NOMO-1 treated with DMSO at 0.1 percent for 48 hours (cell line): ENCODE data around the gene ST14.

Experiments used
- DNase-seq: peaks from one replicate; lab custom pipeline; 2025; ENCODE audit not compliant: unreplicated experiment; lab: John Stamatoyannopoulos, UW

ST14 gene

DNA sequence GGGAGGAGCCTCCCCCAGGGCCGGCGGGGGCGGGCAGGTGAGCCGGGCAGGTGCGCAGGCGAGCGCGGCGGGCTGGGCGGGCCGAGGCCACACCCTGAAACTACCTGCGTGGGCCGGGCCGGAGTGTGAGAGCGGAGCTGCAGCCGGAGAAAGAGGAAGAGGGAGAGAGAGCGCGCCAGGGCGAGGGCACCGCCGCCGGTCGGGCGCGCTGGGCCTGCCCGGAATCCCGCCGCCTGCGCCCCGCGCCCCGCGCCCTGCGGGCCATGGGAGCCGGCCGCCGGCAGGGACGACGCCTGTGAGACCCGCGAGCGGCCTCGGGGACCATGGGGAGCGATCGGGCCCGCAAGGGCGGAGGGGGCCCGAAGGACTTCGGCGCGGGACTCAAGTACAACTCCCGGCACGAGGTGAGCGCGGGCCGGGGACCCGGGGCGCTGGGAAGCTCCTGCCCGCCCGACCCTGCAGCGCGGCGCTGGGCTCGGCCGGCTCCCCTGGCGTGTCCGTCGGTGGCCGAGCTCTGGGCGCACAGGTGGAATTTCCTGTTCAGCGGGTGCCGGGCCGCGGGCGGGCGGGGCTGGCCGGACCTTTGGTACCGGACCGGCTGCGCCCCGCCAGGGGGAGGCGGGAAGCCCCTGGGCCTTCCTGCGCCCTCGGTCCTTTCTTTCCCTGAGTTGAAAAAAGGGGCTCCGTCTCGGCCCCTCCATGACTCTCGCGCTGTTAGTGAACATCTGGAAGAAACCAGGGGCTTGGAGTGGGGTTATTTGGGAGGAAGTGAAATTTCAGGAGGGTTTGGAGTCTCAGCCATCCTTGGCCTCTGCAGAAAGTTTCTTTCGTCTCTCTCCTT is at the start of gene ST14:
TSS of gene ST14 (plus strand) at position 126 of the 841 bp plus-strand sequence. CDS start at position 324, 198 bp downstream.
- DNase-seq: peak; percentile 62

DNA sequence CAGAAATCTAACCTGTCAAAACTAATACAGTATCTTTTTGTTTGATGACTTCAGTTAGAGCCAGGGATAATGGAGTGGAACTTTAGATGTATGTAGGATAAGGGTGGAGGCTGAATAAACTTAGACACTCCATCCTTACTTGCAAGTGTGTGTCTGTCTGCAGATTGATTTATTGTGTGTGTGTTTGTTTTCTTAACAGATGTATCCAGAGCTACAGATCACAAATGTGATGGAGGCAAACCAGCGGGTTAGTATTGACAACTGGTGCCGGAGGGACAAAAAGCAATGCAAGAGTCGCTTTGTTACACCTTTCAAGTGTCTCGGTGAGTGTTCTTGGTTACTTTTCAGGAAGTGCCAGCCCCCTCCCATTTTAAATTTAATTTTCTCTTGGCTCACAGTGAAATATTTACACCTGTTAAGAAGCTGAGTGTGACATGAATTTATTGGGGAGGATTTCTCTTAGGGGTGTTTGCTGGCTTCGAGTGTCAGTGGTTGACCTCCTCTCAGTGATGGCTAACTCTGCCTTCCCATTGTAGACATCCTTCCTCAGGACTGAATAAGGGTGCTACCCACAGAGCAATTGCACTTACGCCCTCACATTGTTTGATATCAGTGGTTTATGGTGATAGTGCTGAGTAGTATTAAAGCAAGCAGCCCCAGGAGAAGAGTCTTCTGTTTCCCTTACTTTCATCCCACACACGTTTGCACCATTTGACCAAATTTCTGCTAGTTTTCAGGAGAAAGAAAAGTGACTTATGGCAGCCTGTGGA is 49.1 kb upstream of the ST14 start:
- DNase-seq: no peak

DNA sequence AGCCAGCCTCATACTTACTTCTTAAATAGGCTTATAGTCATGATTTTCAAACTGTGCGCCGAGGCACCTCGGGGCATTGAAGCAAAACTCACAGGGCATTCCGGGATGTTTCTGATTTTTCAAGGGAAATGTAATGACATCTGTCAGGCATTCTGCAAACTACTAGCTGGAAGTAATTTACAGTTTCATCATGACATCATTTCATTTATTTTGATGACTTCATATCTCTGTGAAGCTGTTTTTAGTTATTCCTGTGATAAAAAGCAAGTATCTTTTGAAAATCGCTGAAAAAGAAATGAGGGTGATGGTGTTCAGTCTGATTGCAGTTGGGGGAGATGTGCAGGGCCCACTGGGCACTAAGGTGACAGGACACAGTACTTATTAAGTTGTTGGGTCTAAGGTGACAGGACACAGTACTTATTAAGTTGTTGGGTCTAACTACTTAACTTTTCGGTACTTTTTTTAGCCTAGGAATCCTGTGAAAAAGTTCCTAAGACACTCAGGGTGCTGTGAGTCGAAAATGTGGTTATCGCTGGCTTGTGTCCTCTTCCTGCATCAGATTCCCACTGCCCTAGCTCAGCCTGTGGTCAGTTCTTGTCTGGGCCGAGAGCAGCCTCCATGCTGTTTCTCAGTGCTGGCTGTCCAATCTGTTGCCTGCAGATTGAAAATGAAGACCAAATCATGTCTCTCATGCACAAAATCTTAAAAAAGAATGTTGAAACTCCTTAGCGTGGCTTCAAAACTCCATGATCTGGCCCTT is 47.3 kb upstream of the ST14 start:
- DNase-seq: no peak

GRCh38 chr11:130114281-130114680 is 45.3 kb upstream of the ST14 start:
- no peak for DNase-seq

GRCh38 chr11:130114726-130115125 is 44.9 kb upstream of the ST14 start:
- no peak for DNase-seq

GRCh38 chr11:130115218-130115617 is 44.4 kb upstream of the ST14 start:
- no peak for DNase-seq

GRCh38 chr11:130118165-130118564 is 41.4 kb upstream of the ST14 start:
- no peak for DNase-seq

DNA sequence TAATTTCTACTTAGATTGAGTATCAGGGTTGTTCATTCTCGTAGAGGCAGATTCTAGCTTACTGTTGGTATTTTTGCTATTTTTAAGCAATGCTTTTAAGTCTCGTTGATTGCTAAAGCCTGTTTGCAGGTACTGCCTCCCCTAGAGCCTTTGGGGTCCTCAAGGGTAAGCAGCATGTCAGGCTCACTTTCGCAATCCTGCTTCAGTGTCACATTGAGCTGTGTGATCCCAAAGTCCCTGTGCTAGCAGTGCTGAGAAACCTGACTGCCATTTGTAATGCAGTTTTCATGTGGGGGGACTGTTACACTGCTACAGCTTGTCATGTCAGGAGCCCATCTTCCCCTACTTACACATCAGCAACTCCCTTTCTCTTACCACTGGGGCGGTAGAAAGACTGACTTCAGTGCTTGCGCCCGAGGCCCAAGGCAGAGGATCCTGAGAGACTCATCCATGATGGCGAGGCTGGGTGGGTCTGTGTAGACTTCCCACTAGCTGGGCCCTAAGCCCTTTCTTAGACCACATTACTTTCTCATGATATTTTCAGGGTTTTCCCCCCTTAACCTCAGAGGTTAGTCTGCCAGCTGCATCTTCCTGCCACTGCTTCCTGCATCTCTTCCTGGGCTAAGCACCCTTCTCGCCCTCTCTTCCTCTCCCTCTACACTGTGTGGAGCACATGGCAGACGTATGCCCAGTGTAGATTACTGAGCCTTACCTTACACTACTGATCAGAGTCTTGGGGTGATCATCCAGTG is 40.8 kb upstream of the ST14 start:
- no peak for DNase-seq

DNA sequence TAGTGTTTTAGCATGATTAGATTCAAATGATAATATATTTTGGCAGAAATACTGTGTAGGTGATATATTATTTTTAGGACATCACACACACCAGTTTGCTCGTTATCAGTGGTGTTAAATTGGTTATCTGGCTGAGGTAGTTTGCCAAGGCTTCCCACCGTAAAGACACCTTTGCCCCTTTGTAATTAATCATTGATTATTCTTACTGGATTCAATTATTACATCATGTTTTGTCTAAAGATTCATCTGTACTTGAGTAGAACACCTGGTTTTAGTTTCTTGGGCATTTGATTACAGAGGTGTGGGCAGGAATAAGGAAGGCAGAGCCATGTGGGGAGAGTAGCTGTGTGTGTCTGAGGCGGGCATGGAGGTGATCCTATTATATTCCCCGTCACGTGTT is 39.5 kb upstream of the ST14 start:
- no peak for DNase-seq

GRCh38 chr11:130121445-130121978 is 38.1 kb upstream of the ST14 start:
- DNase-seq: no peak

DNA sequence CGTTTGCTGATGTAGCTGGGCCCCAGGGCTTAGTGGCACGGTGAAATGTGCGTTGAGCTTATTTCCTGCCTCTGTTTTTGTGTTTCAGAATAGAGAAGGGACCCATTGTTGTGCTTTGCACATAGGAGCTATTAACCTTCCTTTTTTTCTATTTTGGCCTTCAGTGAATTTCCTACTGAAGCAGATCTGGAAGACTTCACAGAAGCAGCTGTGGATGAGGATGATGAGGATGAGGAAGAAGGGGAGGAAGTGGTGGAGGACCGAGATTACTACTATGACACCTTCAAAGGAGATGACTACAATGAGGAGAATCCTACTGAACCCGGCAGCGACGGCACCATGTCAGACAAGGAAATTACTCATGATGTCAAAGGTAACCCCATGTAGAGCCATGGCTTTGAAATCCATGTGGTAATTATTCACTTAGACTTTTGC is 37.4 kb upstream of the ST14 start:
- peak; percentile 23 for DNase-seq

DNA sequence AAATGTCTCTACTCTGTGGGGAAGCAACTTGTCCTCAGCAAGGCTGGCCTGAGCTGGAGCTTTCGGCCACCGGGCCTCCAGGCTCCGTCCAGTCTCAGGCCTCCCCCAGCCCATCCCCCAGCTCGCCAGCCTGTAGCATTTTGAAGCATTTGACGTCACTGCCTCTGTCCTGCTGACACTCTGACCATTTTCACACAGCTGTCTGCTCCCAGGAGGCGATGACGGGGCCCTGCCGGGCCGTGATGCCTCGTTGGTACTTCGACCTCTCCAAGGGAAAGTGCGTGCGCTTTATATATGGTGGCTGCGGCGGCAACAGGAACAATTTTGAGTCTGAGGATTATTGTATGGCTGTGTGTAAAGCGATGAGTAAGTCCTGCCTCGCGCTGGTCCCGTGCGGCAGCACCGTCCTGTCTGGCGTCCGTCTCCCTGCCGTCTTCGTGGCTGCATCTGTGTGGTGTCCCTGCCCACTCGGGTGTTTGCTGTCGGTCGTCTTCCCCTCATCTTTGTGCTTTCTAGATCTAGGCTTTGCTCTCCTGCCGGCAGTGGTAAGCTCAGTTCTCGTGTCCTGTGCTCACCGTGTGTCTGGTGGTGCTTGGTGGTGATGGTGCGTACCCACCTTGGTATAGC is 36.1 kb upstream of the ST14 start:
- no peak for DNase-seq

GRCh38 chr11:130124096-130124495 is 35.5 kb upstream of the ST14 start:
- peak; percentile 100 for DNase-seq

DNA sequence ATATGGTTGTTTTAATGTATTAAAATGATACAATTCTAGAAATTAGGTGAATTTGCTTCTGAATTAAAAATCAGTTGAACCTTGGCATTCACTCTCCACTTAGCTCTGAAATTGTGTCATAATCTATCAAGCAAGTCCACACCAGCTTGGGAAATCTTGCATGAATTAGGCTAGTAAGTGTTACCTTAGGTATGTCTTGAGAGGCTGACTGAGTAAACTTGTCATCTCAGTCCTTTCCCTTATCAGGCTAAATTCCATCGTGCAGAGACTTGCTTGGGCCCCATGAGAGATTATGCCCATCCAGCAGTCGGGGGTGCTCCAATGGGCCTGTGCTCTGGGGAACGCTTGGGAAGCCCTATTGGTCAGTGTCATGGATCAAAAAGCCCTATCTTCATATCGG is 33.9 kb upstream of the ST14 start:
- no peak for DNase-seq

GRCh38 chr11:130126516-130126915 is 33.1 kb upstream of the ST14 start:
- DNase-seq: peak; percentile 5

GRCh38 chr11:130127509-130127908 is 32.1 kb upstream of the ST14 start:
- DNase-seq: no peak

- peak; percentile 67 for DNase-seq
Observed at GRCh38 chr11:130128626-130129025, 31.0 kb upstream of the ST14 start.

- DNase-seq: no peak
Observed at GRCh38 chr11:130129922-130130321, 29.7 kb upstream of the ST14 start.

DNA sequence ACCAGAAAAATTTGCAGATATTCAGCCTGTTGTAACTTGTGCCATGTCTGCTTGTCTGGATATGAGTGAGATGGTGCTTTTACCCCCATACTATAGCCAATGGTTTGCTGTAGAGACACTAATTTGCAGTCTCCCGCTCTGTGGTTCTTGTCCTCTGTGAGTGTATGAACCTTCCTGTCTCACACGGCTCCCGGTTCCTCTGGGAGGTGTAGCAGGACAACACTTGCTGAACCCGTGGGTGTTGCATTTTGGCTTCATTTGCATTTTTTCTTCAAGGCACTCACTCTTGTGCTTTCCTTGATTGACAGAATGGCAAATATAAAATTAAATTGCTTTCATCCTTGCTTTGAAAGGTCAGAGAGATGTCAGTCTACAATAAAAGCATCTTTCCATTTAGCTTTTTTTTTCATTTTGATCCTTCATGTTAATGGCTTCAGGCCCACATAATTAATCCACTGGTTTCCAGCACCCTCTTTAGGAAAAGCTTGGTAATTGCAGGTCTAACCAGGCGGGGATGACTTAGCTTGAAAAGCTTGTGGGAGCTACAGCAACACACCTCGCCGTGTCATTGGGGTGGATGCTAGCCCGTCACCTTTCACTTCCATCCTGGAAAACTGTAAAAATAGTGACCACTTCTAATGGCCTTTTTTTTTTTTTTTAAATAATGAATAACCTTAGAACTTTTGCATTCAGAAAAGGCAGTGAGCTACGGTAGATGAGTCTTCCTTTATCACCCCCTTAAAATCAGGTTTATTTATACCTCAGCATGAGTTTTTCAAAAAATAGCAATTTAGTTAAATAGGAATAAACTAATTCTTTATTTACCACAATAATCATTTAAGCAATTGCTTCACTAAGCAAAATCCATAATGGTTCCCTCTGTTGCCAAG is 27.4 kb upstream of the ST14 start:
- peak; percentile 54 for DNase-seq
